ENCODE measurements around the gene CCSER1.
"Not testable (repeated sequence)": the region's sequence is repeated elsewhere in the genome, so short reads cannot be mapped to it uniquely, and the experiment has no call there.

CCSER1 gene

GRCh38 chr4:90996813-90997212 lies 869.6 kb downstream of the CCSER1 start:
- in situ Hi-C loops (cut with MboI; ENCODE audit: low sequenced_read_pairs), result no loop called here

GRCh38 chr4:91015861-91016260 lies 888.7 kb downstream of the CCSER1 start:
- in situ Hi-C loops (cut with MboI; ENCODE audit: low sequenced_read_pairs), result no loop called here

GRCh38 chr4:91019513-91019912 lies 892.3 kb downstream of the CCSER1 start:
- in situ Hi-C loops (cut with MboI; ENCODE audit: low sequenced_read_pairs), result no loop called here

- in situ Hi-C loops (cut with MboI; ENCODE audit: low sequenced_read_pairs), result no loop called here
Measured at GRCh38 chr4:91025241-91026148, 898.3 kb downstream of the CCSER1 start.

GRCh38 chr4:91028228-91028627 lies 901.0 kb downstream of the CCSER1 start:
- in situ Hi-C loops (cut with MboI; ENCODE audit: low sequenced_read_pairs), result no loop called here

DNA sequence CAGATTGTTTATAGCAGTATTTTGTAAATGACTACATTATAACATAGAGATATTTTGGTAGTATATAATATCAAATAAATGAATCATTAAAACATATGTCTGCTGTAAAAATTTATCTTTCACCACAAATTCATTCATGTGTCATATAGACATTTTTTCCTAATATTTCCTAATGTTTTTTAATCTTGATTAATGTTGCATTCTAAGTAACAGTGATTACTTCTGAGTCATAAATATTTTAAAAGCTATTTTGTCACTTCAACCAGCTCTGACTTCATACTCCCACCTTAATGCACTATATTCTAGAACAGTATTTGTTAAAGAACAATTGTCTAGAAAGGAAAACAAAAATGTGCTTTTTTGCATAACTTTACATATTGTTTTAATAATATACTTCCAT lies 904.6 kb downstream of the CCSER1 start:
- in situ Hi-C loops (cut with MboI; ENCODE audit: low sequenced_read_pairs), result no loop called here

- in situ Hi-C loops (cut with MboI; ENCODE audit: low sequenced_read_pairs), result no loop called here
Measured at GRCh38 chr4:91032725-91033445, 905.7 kb downstream of the CCSER1 start.

DNA sequence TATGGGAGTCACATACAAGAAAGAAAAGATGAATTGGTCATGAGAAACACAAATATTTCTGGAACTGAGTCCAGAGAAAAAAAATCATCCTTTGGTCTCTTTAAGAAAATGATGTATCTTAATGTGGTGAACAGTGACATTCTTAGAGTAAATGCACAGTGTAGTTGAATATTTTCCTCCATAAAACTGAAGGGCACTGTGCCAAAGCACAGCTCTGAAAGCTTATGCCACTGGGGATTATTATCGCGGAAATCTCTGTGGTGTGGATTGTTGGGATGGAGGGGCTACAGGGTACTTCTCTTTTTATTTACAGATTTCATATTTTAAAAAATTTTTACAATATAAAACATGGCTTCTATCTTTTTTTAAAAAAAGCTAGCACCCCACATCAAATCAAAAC lies 908.1 kb downstream of the CCSER1 start:
- in situ Hi-C loops (cut with MboI; ENCODE audit: low sequenced_read_pairs), result no loop called here

- in situ Hi-C loops (cut with MboI; ENCODE audit: low sequenced_read_pairs), result no loop called here
Measured at GRCh38 chr4:91037951-91038350, 910.8 kb downstream of the CCSER1 start.

DNA sequence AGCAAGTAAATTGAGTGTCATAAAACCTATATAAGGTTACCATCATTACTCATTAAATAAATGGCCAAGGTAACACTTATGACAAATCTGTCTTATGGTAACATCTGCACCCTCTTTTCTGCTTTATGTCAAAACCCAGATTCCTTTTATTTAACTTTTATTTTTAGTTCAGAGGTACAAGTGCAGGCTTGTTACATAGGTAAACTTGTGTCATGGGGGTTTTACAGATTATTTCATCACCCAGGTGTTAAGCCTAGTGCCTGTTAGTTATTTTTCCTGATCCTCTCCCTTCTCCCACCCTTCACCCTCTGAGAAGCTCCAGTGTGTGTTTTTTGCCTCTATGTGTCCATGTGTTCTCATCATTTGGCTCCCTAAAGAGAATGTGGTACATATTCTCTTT lies 930.7 kb downstream of the CCSER1 start:
- in situ Hi-C loops (cut with MboI; ENCODE audit: low sequenced_read_pairs), result no loop called here

GRCh38 chr4:91058345-91058744 lies 931.2 kb downstream of the CCSER1 start:
- in situ Hi-C loops (cut with MboI; ENCODE audit: low sequenced_read_pairs), result no loop called here

DNA sequence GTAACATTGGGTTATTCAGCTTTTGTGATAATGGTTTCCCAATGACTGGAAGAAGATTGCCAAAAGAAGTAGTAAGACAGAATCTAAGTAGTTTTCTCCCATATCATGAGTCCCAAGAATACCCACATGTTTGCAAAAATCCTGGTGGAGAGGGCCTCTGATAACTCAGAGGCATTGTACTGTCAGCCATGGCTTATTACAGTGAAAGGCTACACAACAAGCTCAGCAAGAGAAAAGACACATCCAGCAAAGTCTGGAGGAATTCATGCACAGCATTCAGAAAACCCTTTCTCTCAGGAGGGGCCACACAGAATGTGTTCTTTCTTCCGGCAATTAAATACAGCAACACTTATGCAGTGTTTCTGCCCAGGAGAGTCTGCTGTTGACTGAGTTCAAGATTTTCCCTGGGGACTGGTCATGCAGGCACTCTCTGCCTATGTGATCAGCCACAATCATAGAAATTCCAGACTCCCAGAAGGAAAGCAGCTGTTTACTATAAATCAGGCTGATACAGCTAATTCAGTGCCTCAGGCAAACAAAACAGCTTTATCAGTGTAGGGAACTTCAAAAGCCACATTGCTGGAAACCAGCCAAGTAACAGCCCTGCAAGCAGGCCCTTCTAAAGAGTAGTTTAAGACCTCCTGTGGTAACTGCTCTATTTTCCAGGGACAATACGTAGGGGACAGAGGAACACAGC lies 937.1 kb downstream of the CCSER1 start:
- in situ Hi-C loops (cut with MboI; ENCODE audit: low sequenced_read_pairs), result no loop called here

GRCh38 chr4:91065117-91065516 lies 937.9 kb downstream of the CCSER1 start:
- in situ Hi-C loops (cut with MboI; ENCODE audit: low sequenced_read_pairs), result no loop called here

DNA sequence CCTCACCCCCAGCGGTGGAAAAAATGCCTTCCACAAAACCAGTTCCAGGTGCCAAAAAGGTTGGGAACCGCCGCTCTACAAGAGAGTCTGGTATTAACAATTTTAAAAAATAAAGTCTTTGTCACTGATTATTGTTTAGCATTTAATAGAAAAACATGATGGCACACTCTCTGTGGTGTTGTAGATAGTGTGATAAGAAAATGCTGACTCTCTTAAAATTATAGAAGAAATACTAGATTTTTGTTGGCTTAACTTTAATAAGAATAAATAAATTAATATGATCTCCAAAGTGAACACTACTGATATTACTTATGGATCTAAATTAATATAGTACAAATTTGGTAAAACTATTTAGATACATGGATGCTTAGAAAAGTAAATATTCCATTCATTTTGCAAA lies 943.5 kb downstream of the CCSER1 start:
- in situ Hi-C loops (cut with MboI; ENCODE audit: low sequenced_read_pairs), result no loop called here

DNA sequence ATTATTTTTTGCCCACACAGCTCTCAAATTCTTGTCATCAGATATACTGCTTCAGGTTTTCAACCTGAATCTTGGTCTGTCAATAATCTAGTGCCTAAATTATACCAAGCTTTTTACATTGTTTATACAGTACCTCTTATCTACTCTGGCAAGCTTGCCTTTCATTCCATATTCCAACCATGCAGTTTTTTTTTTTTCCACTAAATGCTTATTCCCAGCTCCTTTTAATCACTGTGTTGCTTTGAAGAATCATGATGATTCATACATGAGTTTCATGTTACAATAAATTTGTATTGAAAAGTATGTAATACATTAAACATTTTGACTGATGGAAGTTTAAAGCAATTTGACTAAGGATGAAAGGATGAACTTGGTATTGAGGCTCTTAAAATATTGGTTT lies 949.0 kb downstream of the CCSER1 start:
- in situ Hi-C loops (cut with MboI; ENCODE audit: low sequenced_read_pairs), result no loop called here

- in situ Hi-C loops (cut with MboI; ENCODE audit: low sequenced_read_pairs), result no loop called here
Measured at GRCh38 chr4:91085961-91086360, 958.8 kb downstream of the CCSER1 start.

DNA sequence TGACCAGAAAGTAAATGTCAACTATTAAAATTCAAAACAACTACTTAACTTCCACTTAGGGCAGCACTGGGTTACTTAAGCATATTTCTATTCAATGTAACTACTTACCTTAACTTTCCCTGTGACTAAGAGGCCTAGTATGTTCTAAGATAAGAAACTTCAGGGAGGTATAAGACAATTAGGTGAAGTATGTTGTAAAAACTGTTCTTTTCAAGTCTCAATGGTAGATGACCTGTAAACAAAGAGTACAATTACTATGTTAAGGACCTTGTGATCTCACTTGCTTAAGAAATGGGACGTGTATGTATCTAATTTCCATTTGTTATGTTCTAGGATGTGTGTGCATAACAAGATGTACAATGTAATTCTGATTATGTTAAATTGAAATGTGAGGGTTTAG lies 960.5 kb downstream of the CCSER1 start:
- in situ Hi-C loops (cut with MboI; ENCODE audit: low sequenced_read_pairs), result no loop called here

DNA sequence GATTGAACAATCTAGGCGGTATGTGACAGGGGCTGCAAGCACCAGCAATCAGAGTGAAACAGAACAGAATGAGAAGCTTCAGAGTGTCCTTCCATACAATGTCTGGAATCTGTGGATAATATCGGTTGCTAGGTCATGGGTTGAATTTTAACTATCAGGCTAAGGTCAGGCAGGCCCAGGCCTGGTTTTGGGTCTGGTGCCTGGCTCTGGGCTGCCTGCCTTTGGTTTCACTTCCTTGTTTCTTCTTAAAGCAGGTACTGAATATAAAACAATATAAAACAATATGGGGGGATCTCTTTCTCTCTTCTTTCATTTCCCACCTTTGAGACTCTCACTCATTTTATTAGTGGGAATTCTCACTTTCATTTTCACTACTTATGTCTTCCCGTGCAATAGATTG lies 962.0 kb downstream of the CCSER1 start:
- in situ Hi-C loops (cut with MboI; ENCODE audit: low sequenced_read_pairs), result no loop called here

- in situ Hi-C loops (cut with MboI; ENCODE audit: low sequenced_read_pairs), result no loop called here
Measured at GRCh38 chr4:91092398-91092980, 965.3 kb downstream of the CCSER1 start.

GRCh38 chr4:91094220-91094619 lies 967.0 kb downstream of the CCSER1 start:
- in situ Hi-C loops (cut with MboI; ENCODE audit: low sequenced_read_pairs), result not testable (repeated sequence)

DNA sequence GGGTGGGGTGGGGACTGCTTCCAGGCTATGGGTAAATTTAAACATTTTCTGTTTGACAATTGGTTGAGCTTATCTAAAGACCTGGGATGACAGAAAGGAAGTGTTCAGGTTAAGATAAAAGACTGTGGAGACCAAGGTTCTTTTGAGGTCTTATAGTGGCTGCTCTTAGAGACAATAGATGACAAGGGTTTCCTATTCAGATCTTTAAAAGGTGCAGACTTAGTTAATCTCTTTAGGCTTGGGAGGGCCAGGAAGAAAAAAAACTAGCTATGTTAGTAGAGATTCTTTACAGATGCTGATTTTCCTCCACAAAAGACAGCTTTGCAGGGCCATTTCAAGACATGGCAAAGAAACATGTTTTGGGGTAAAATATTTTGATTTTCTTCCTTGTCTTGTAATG lies 972.5 kb downstream of the CCSER1 start:
- in situ Hi-C loops (cut with MboI; ENCODE audit: low sequenced_read_pairs), result no loop called here
